Heart left ventricle (tissue), 16 donors: ENCODE measurements around the gene PTPRN2. TPM values are rescaled to one million over a fixed set of nuclear protein-coding genes. Genes with fewer than 3 reads are reported as not detected.

Experiments used
- ATAC-seq, 4 donors: fragments of 200-7000 bp; cut with Tn5 transposase; one replicate each; pipeline ENCODE4 v1.9.1; 2020 to 2022; ENCODE audit warnings: moderate library complexity in 4 of 4, mild to moderate bottlenecking in 3 of 4, moderate number of reproducible peaks in 1 of 4
- DNase-seq, 5 donors: peaks; one replicate each; pipeline ENCODE4 v3.0.0-alpha.2; 2020
- H3K27ac ChIP-seq, 12 donors: fragments of 200-600 bp; sonication (generic) in 4 of 12; one replicate each; pipeline versions ENCODE4 v1.5.0 to v1.8.0; 2016 to 2022; ENCODE audit warnings: mild to moderate bottlenecking in 2 of 12
- H3K27me3 ChIP-seq, 9 donors: fragments of 200-600 bp; sonication (generic) in 2 of 9; one replicate each; pipeline versions ENCODE4 v1.5.1 to v1.8.0; 2016 to 2022; ENCODE audit warnings: mild to moderate bottlenecking in 3 of 9
- H3K36me3 ChIP-seq, 9 donors: fragments of 200-600 bp; sonication (generic) in 2 of 9; one replicate each; pipeline versions ENCODE4 v1.5.0 to v1.8.0; 2018 to 2022; ENCODE audit warnings: mild to moderate bottlenecking in 2 of 9
- H3K4me1 ChIP-seq, 12 donors: fragments of 200-600 bp; sonication (generic) in 4 of 12; one replicate each; pipeline versions ENCODE4 v1.5.0 to v1.8.0; 2016 to 2022; ENCODE audit warnings: mild to moderate bottlenecking in 3 of 12
- H3K4me3 ChIP-seq, 12 donors: fragments of 200-600 bp; sonication (generic) in 4 of 12; one replicate each; pipeline versions ENCODE4 v1.5.0 to v1.8.0; 2017 to 2022; ENCODE audit warnings: mild to moderate bottlenecking in 9 of 12, moderate library complexity in 4 of 12
- H3K9me3 ChIP-seq, 12 donors: fragments of 200-600 bp; sonication (generic) in 4 of 12; one replicate each; pipeline versions ENCODE4 v1.5.0 to v1.8.0; 2016 to 2022; ENCODE audit warnings: mild to moderate bottlenecking in 1 of 12
- CTCF ChIP-seq, 12 donors: fragments of 200-600 bp; sonication (generic) in 4 of 12; IDR thresholded peaks; one replicate each; pipeline versions ENCODE4 v1.5.0 to v1.8.0; 2018 to 2022; ENCODE audit warnings: antibody characterized with exemption in 12 of 12, mild to moderate bottlenecking in 5 of 12
- POLR2A ChIP-seq, 2 donors: fragments of 450-650 bp; IDR thresholded peaks; one replicate each; pipeline ENCODE4 v1.6.1; 2017; ENCODE audit warnings: antibody characterized with exemption in 2 of 2, mild to moderate bottlenecking in 2 of 2, moderate library complexity in 2 of 2
- WGBS, 4 donors: extraction: QIAGEN DNeasy Blood & Tissue Kit in 2 of 4; methylation state at CpG; one replicate each; pipeline versions ENCODE4 v1.1.5 to v1.1.7; 2013 to 2018; 5-methylcytosine and 5-hydroxymethylcytosine counted together
- intact Hi-C, 10 donors: fragments of 100-400 bp; cut with DNase I; formaldehyde crosslinking; loops; one replicate each; pipeline versions ENCODE4 v1.11.1 to v1.14.2; 2022
- polyA plus RNA-seq, 2 donors: library from polyadenylated mRNA; stranded (reverse); fragments of 200-250 nt; gene quantifications; one replicate each; pipeline ENCODE4 v1.2.3, GENCODE V29; 2013
- total RNA-seq, 9 donors: library from RNA; depleted of rRNA in 2 of 9; stranded (reverse); fragments of >200 nt in 2 of 9; fragmentation: NEBNext Ultra II Directional in 3 of 9; extraction: Animal tissue kit (Norgen Biotek cat#: 25700) in 3 of 9; gene quantifications; one replicate each; pipeline versions ENCODE4 v1.1.0 to v1.2.4, GENCODE V29; 2016 to 2023
- donor health status: ischemic (EF 13 %, LVEDD 7.1; RV severe dilation, severe dysfunction).
- donor health status: healthy with polysubstance abuse.
- donor health status: DM: no; HTN: yes; CAD: no.
- donor health status: DM: no; HTN: no; CAD: no.
- donor health status: ischemic (EF 25% LVEDD 6.9; RV normal size, moderate dysfunction).
- donor health status: ischemic (EF 25% LVEDD 5.7; RV mildly dilated, moderate dysfunction).
- donor health status: healthy.
- donor health status: DM: yes; HTN: yes; CAD: no.
- donor health status: ischemic (EF 35%, LVEDD 5.7; RV mildly dilated, moderate dysfunction).
- donor health status: nonischemic (EF 11% LVEDD 7.7; RV severe dilation, severe dysfunction).
- donor health status: DM: yes; HTN: yes; CAD: no.
- donor health status: PGD.
- donor health status: ischemic (EF 29% LVEDD 5.4; RV normal size, mild dysfunction).
- donor health status: nonischemic (EF 23%, LVEDD 6.1; RV moderate dilation, normal function).

Gene PTPRN2
- total and polyA plus RNA-seq, 11 donors, result 0.61 to 2.3 (median 1.3) TPM

- H3K4me1 ChIP-seq, result no peaks in the 10 kb centered on the region
- intact Hi-C loops, result no loop called here
- no peak overlapping the region for H3K27ac ChIP-seq
- no peak for ATAC-seq
- H3K4me3 ChIP-seq, result no peak overlapping the region
- TF ChIP-seq POLR2A (IDR thresholded peaks at IDR 0.05), result no peak
- TF ChIP-seq CTCF (IDR thresholded peaks at IDR 0.05), result no peak
- H3K36me3 ChIP-seq, result no peaks in the 10 kb centered on the region
- WGBS, 4 donors, result 84 to 86% (median 85%) methylated on average over 12 of the region's 12 CpGs
- H3K27me3 ChIP-seq, result peaks cover 0 to 8% (median 0%) of the 10 kb centered on the region in 9 donors
- peak in 1 of 5 donors; percentile 37 for DNase-seq
- no peaks in the 10 kb centered on the region for H3K9me3 ChIP-seq
These were observed 601.6 kb downstream of the PTPRN2 start for GRCh38 chr7:157986051-157986450.

DNA sequence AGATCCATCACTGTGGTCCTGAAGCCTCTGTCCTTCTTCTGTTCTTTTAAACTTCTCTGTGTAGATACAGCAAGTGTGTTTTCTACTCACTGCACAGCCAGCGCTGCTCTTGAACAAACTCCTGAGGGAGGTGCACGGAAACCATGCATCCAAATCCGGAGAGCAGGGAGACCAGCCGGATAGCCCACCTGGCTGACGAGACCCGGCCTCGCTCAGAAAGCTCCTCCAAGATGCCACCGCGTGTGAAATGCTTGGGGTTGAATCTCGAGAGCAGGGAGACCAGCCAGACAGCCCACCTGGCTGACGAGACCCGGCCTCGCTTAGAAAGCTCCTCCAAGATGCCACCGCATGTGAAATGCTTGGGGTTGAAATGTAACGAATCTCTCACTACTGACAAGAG lies 602.0 kb downstream of the PTPRN2 start:
- Histone ChIP-seq H3K36me3 (no peaks in the 10 kb centered on the region), H3K4me3 (no peak overlapping the region), H3K4me1 (no peaks in the 10 kb centered on the region), H3K27me3 (peaks cover 0 to 8% (median 0%) of the 10 kb centered on the region in 9 donors), H3K27ac (no peak overlapping the region), H3K9me3 (no peaks in the 10 kb centered on the region)
- WGBS, 4 donors, result 87 to 96% (median 89%) methylated on average over 11 to 15 of the region's 15 CpGs
- TF ChIP-seq POLR2A (IDR thresholded peaks at IDR 0.05) (no peak), CTCF (IDR thresholded peaks at IDR 0.05) (no peak)
- DNase-seq (peak in 1 of 5 donors; percentile 21), ATAC-seq (no peak)
- intact Hi-C loops, result no loop called here

DNA sequence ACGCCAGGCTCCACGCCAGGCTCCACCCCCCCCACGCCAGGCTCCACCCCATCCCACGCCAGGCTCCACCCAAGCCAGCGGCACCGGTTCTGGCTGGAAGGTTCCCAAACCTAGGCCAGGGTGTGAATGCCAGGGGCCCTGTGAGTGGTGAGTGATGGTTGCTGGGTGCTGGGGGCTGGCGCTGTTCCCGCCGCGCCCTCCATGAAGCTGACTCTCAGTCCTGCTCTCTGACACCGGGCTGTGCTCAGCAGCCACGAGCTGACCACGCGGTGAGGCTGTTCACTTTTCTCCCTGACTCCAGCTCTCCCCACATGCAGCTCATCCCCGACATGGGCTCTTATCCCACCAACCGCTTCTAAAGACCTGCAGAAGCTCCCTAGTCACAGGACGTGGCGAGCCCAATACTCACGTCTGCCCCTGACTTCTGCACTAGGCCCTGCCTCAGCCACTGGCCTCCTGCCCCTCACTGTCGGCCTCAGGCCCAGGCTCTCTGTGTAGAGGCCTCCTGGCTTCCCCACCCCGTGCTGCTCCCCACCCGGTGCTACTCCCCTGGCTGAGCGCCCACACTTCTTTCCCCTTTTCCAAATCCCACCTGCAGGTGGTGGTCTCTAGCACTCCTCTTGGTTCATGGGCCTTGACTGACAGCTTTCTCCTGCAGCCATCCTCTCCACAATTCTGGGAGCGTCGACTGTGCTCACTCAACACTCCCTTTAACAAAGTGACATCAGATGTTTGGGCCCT lies 603.0 kb downstream of the PTPRN2 start:
- 80 to 89% (median 84%) methylated on average over 23 to 24 of the region's 25 CpGs for WGBS, 4 donors

More for the DNA sequence above, 603.0 kb downstream of the PTPRN2 start:
- H3K27me3 ChIP-seq, result peaks cover 0 to 11% (median 2%) of the 10 kb centered on the region in 9 donors
- ATAC-seq (no peak), DNase-seq (peak in 1 of 5 donors; percentile 36)
- H3K4me1 ChIP-seq, result no peaks in the 10 kb centered on the region
- H3K4me3 ChIP-seq, result no peak overlapping the region
- H3K27ac ChIP-seq, result no peak overlapping the region
- no peaks in the 10 kb centered on the region for H3K9me3 ChIP-seq
- intact Hi-C loops, result no loop called here
- TF ChIP-seq CTCF (IDR thresholded peaks at IDR 0.05) (no peak), POLR2A (IDR thresholded peaks at IDR 0.05) (no peak)
- no peaks in the 10 kb centered on the region for H3K36me3 ChIP-seq
